Epithelial cell of esophagus (primary cell): ENCODE measurements around the gene IDUA.

Experiments used
- DNase-seq: peaks from one replicate; pipeline ENCODE4 v3.0.0; 2010; ENCODE audit warnings: low read depth
- H3K4me3 ChIP-seq: 2 replicates; pipeline ENCODE4 v1.5.1; 2011; ENCODE audit warnings: mild to moderate bottlenecking, low read length, control low read depth
- TF ChIP-seq, protein P1 (sequence below): IDR thresholded peaks from 2 replicates; pipeline ENCODE4 v1.5.1; 2011; ENCODE audit warnings: low read depth, mild to moderate bottlenecking, low read length, control low read depth, inconsistent platforms; ENCODE audit not compliant: insufficient read depth; ENCODE audit errors: missing control alignments

Gene IDUA

GRCh38 chr4:948101-948935, 38.5 kb upstream of the IDUA start:
- H3K4me3 ChIP-seq, result no peak overlapping the region
- no peak for DNase-seq
- TF ChIP-seq, protein P1, sequence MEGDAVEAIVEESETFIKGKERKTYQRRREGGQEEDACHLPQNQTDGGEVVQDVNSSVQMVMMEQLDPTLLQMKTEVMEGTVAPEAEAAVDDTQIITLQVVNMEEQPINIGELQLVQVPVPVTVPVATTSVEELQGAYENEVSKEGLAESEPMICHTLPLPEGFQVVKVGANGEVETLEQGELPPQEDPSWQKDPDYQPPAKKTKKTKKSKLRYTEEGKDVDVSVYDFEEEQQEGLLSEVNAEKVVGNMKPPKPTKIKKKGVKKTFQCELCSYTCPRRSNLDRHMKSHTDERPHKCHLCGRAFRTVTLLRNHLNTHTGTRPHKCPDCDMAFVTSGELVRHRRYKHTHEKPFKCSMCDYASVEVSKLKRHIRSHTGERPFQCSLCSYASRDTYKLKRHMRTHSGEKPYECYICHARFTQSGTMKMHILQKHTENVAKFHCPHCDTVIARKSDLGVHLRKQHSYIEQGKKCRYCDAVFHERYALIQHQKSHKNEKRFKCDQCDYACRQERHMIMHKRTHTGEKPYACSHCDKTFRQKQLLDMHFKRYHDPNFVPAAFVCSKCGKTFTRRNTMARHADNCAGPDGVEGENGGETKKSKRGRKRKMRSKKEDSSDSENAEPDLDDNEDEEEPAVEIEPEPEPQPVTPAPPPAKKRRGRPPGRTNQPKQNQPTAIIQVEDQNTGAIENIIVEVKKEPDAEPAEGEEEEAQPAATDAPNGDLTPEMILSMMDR, result no peak

GRCh38 chr4:948936-949300, 37.9 kb upstream of the IDUA start:
- TF ChIP-seq, protein P1, result no peak
- H3K4me3 ChIP-seq, result no peak overlapping the region
- DNase-seq, result no peak

DNA sequence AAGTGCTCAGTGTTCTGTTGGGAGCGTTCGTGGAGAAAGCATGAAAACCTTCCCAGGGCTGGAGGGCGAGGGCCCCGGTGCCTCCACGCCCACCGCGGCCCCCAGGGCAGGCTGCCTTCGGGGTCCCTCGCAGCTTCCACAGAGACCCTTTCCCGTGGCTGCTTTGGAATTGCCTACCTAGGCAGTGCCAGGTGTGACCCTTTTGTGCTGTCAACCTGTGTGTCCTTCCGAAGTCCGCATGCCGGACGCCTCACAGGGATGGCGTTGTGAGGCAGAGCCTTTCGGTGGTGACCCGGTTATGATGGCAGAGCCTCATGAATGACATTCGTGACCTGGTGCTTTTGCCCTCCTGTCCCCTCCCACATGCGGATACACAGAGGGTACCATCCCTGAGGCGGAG, 37.2 kb upstream of the IDUA start:
- no peak overlapping the region for H3K4me3 ChIP-seq
- TF ChIP-seq, protein P1, result no peak
- no peak for DNase-seq

GRCh38 chr4:950136-951020, 36.5 kb upstream of the IDUA start:
- DNase-seq, result no peak
- no peak overlapping the region for H3K4me3 ChIP-seq
- TF ChIP-seq, protein P1, result no peak

GRCh38 chr4:951186-951585, 35.7 kb upstream of the IDUA start:
- TF ChIP-seq, protein P1, result no peak
- DNase-seq, result no peak
- no peak overlapping the region for H3K4me3 ChIP-seq

DNA sequence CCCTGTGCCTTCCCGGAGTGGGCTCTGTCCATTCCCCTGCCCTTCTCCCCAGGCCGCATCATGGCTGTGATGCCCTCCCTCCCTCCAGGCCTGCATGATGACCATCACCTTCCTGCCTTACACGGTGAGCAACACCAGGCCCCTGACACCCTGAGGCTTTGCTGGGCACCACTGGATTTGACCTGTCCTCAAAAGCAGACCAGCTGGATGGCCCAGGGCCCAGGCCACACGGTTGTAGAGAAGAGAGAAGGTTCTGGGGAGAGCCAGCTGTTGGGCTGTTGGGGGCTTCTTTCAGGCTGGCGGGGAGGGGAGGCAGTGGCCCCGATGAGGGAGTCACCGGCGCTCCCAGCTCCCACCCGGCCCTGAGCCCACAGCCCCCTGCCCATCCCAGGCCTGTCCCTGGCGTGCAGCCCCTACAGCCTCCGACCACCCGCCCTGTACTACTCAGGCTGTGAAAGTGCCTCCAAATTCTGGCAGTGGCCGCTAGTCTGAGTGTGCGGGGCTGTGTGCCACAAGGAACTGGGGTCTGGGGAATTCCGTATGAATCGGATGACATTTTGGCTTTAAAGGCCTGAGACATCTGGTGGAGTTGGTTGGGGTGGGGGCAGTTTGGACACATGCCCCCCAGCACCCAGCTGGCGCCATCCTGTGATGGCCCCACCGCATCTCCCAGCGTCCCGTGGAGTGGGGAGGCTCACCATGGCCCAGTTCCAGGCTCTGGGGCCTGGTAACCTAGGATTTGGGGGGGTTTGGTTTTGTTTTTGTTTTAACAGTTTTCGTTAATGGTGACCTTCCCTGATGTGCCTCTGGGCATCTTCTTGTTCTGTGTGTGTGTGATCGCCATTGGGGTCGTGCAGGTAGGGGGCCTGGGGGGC, 35.0 kb upstream of the IDUA start:
- H3K4me3 ChIP-seq, result no peak overlapping the region
- DNase-seq, result no peak
- TF ChIP-seq, protein P1, result no peak
